T-helper 1 cell treated with Interleukin-12 subunit alpha and Interleukin-12 subunit beta and Interleukin-4 antibody, amounts not matched to agents 30 μg/mL and 1 μg/mL, for 36 hours (primary cell): Measurements from ENCODE around the gene HSD3B7.

Experiments
- H3K27ac Mint-ChIP-seq: one replicate; pipeline ENCODE4 v1.8.0; 2021; ENCODE audit warnings: mild to moderate bottlenecking, mixed read lengths
- H3K27me3 Mint-ChIP-seq: one replicate; pipeline ENCODE4 v1.8.0; 2021; ENCODE audit warnings: low read depth, mixed read lengths
- H3K36me3 Mint-ChIP-seq: one replicate; pipeline ENCODE4 v1.8.0; 2021; ENCODE audit warnings: low read depth, mixed read lengths
- H3K4me1 Mint-ChIP-seq: one replicate; pipeline ENCODE4 v1.8.0; 2021; ENCODE audit warnings: low read depth, mixed read lengths
- H3K4me3 Mint-ChIP-seq: one replicate; pipeline ENCODE4 v1.8.0; 2021; ENCODE audit warnings: mild to moderate bottlenecking, moderate library complexity, mixed read lengths
- H3K9me3 Mint-ChIP-seq: one replicate; pipeline ENCODE4 v1.8.0; 2021; ENCODE audit warnings: mixed read lengths

HSD3B7 gene

DNA sequence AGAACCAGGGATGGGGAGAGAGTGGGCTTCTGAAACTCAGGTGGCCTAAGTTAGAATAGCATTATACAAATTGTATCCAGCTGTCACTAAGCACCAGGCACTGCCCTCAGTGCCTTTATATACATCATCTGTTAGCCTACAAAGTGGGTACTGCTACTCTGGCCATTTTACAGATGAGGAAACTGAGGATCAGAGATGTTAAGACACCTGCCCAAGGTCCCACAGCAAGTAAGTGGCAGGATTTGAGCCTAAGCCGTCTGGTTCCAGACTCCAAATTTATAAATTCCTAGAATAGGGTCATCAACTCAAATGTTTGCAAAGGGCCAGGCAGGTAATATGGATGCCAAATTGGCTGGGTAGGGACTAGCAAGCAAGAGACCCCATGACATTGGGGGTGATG is 33.8 kb upstream of the HSD3B7 start:
- Mint-ChIP-seq H3K36me3 (peaks cover 4% of the 10 kb centered on the region), H3K27me3 (no peaks in the 10 kb centered on the region), H3K9me3 (no peaks in the 10 kb centered on the region), H3K27ac (no peak overlapping the region), H3K4me3 (no peak overlapping the region), H3K4me1 (peaks cover 17% of the 10 kb centered on the region)

DNA sequence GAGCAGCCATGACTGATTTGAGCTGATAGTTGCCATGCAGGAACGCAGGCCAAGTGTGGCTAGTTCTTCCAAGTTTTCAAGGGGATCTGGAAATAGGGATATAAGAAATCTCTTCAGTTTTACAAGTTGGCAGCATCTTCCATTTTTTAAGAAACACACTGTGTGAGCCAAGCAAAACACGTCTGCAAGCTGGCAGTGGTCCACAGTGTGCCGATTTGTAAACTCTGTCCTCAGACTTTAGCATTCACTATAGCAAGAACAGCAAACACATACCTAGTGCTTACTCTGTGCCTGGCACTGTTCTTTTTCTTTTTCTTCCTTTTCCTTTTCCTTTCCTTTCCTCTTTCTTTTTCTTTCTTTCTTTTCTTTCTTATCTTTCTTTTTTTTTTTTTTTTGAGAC is 33.3 kb upstream of the HSD3B7 start:
- Mint-ChIP-seq H3K27me3 (no peaks in the 10 kb centered on the region), H3K4me1 (peaks cover 16% of the 10 kb centered on the region), H3K27ac (no peak overlapping the region), H3K4me3 (peak overlapping the region; percentile 40), H3K36me3 (peaks cover 4% of the 10 kb centered on the region), H3K9me3 (no peaks in the 10 kb centered on the region)

DNA sequence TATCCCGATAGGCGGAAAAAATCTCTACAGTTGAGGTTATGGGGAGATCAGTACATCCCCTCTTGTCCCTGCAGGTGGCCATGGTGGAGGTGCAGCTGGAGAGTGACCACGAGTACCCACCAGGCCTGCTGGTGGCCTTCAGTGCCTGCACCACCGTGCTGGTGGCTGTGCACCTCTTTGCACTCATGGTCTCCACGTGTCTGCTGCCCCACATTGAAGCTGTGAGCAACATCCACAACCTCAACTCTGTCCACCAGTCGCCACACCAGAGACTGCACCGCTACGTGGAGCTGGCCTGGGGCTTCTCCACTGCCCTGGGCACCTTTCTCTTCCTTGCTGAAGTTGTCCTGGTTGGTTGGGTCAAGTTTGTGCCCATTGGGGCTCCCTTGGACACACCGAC is 31.9 kb upstream of the HSD3B7 start:
- no peak overlapping the region for H3K4me3 Mint-ChIP-seq
- H3K27me3 Mint-ChIP-seq, result no peaks in the 10 kb centered on the region
- H3K9me3 Mint-ChIP-seq, result no peaks in the 10 kb centered on the region
- H3K27ac Mint-ChIP-seq, result no peak overlapping the region
- peaks cover 6% of the 10 kb centered on the region for H3K36me3 Mint-ChIP-seq
- peaks cover 20% of the 10 kb centered on the region for H3K4me1 Mint-ChIP-seq

DNA sequence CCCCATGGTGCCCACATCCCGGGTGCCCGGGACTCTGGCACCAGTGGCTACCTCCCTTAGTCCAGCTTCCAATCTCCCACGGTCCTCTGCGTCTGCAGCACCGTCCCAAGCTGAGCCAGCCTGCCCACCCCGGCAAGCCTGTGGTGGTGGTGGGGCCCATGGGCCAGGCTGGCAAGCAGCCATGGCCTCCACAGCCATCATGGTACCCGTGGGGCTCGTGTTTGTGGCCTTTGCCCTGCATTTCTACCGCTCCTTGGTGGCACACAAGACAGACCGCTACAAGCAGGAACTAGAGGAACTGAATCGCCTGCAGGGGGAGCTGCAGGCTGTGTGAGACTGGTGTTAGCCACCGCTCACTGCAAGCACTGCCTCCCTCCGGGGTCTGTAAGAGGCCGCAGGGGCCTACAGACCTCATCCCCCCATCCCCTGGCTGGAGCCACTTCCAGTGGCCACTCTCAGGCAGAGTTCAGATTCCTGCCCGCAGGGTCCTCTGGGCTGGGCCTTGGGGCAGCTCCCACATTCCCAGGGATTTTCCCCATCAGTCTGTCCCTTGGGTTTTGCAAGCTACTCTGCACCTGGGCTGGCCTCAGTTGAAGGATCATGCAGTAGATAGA is 31.4 kb upstream of the HSD3B7 start:
- H3K4me1 Mint-ChIP-seq, result peaks cover 23% of the 10 kb centered on the region
- no peaks in the 10 kb centered on the region for H3K9me3 Mint-ChIP-seq
- H3K36me3 Mint-ChIP-seq, result peaks cover 6% of the 10 kb centered on the region
- H3K27me3 Mint-ChIP-seq, result no peaks in the 10 kb centered on the region
- H3K27ac Mint-ChIP-seq, result no peak overlapping the region
- H3K4me3 Mint-ChIP-seq, result no peak overlapping the region

DNA sequence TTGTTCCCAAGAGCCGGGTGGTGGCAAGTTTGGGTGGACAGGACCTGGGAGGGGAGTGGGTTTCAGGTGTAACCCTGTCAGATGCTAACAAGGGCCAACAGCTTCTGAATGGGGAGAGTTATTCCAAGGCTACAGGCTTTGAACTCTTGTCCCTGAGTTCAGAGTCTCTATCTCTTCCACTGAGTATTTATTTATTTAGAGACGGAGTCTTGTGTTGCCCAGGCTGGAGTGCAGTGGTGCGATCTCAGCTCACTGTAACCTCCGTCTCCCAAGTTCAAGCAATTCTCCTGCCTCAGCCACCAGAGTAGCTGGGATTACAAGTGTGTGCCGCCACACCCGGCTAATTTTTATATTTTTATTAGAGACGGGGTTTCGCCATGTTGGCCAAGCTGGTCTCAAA is 30.0 kb upstream of the HSD3B7 start:
- Mint-ChIP-seq H3K27me3 (no peaks in the 10 kb centered on the region), H3K4me1 (peaks cover 33% of the 10 kb centered on the region), H3K9me3 (no peaks in the 10 kb centered on the region), H3K4me3 (no peak overlapping the region), H3K36me3 (peaks cover 16% of the 10 kb centered on the region), H3K27ac (no peak overlapping the region)

DNA sequence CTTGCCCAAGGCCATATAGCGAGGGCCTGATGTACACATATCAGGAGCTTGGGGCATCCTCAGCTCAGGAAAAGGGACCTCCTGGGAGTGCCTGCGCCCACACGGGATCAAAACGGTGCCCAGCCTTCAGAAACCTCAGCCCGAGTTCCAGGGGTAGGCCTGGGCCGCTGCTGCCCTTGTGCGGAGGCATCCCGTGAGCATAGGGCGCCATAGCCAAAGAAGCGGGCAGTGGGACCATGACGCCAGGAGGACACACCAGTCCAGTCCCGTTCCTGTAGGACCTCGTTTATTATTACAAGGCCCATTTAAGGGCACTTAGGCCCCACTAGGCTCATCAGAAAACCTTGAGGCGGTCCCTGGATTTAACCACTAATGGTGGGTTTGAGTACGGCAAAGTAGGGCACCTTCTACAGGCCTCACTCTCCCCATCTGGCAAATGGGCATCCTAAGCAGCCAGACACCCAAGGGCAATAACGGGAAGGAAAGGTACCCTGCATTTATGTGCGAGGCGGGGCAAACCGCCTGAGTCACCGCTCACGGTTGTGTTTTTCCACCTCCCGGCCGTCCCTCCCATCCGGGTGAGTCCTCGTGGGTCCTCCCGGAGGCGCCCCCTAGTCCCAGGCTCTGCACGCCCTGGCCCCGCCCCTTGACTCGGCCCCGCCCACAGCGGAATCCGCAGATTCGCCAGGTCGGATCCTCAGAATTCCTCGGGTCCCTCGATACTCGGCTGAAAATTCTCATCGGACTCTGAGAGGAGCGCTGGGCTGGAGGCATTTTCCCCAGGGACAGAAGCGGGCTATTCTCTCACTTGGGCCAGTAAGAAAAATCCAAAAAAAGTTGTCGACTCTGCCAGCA is 28.2 kb upstream of the HSD3B7 start:
- H3K36me3 Mint-ChIP-seq, result peaks cover 27% of the 10 kb centered on the region
- peaks cover 32% of the 10 kb centered on the region for H3K4me1 Mint-ChIP-seq
- H3K4me3 Mint-ChIP-seq, result peak overlapping the region; percentile 93
- peak overlapping the region; percentile 98 for H3K27ac Mint-ChIP-seq
- no peaks in the 10 kb centered on the region for H3K9me3 Mint-ChIP-seq
- no peaks in the 10 kb centered on the region for H3K27me3 Mint-ChIP-seq

DNA sequence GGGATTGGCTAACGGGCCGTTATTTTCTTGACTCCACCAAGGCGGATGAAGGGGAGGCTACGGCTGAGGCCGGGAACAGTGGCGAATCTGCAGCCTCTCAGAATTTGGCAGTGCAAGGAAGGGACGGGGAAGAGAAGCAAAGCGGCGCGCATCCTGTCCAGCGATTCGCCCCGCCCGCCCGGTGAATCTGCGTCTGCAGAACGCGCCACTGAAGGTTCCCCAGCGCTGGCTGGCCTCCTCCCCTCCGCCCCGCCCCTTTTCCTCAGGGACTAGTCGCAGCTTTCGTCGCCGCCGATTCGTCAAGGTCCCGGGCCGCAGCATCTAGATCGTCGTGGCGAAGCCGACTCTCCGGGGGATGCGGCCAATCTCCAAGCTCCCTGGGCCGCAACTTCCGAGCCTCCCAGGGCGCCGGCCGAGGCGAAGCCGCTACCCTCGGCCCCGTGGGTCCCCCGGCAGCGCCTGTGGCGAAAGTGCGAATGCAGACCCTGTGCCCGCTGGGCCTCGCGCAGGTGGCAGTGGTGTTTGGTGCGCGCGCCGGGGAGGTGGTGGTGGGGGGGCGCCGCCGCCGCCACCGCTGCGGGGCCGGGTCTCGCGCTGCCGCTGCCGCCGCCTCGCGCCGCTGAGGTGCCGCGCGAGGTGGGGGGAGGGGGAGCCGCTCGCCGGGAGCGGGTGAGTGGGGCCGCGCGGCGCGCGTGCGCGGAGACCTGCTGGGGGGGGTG is 27.4 kb upstream of the HSD3B7 start, which contains the start of gene SETD1A:
Gene SETD1A (plus strand): TSS at position 299 of the 719 bp plus-strand sequence. CDS start 978 bp downstream, outside the sequence.
- peaks cover 32% of the 10 kb centered on the region for H3K4me1 Mint-ChIP-seq
- H3K4me3 Mint-ChIP-seq, result peak within 1 kb of the TSS; percentile 94
- H3K9me3 Mint-ChIP-seq, result no peaks in the 10 kb centered on the region
- peak within 1 kb of the TSS; percentile 98 for H3K27ac Mint-ChIP-seq
- H3K36me3 Mint-ChIP-seq, result peaks cover 30% of the 10 kb centered on the region
- H3K27me3 Mint-ChIP-seq, result no peaks in the 10 kb centered on the region

DNA sequence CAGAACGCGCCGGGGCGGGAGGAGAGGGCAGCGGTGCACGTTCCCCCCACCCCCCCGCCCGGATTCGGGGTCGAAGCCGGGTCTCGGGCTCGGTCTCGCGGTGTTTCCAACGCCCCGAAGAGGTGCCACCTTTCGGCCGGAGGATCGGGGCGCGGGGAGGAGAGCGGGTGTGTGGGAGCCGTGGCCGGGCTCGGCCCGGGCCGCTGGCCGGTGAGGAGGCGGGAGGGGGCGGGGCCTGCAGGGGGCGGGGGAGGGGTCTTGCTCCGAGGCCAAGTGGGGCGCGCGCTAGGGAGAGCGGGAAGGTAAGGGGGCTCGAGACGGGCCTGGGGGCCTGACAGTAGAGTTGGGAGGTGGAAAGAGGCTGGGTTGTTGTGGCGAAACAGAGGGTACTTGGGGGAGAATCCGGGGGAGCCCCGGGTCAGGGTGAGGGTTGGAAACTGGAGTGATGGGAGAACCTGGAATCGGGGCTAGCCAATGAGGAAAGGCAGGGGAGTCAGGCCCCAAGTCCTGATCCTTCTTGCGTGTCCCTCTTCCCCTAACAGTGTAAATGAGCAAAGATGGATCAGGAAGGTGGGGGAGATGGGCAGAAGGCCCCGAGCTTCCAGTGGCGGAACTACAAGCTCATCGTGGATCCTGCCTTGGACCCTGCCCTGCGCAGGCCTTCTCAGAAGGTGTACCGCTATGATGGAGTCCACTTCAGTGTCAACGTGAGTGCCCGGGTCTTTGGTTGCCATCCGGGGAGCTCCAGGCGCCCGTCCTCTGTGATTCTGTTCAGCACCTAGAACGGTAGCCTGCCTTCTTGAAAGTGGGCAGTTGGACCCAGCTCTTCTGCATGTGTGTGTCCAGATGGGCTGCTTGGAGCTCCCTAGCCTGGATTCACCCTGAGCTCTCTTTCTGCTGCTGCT is 26.6 kb upstream of the HSD3B7 start:
- Mint-ChIP-seq H3K36me3 (peaks cover 35% of the 10 kb centered on the region), H3K27me3 (no peaks in the 10 kb centered on the region), H3K27ac (peak overlapping the region; percentile 91), H3K9me3 (no peaks in the 10 kb centered on the region), H3K4me1 (peaks cover 31% of the 10 kb centered on the region), H3K4me3 (peak overlapping the region; percentile 94)

DNA sequence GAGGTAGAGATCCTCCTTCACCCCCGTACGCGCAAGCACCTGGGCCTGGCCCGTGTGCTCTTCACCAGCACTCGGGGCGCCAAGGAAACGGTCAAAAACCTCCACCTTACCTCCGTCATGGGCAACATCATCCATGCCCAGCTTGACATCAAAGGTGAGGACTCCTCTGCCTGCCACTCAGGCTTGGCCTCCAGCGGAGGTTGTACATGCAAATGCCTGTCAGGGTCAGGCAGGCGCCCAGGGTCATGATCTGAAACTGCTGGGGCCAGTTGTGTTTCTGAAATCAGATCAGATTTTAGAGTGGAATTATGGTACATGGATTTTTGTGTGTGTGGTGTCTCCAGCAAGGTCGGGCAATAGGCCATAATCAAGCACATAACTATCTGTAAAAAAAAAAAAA is 23.6 kb upstream of the HSD3B7 start:
- peaks cover 49% of the 10 kb centered on the region for H3K36me3 Mint-ChIP-seq
- no peaks in the 10 kb centered on the region for H3K9me3 Mint-ChIP-seq
- H3K4me1 Mint-ChIP-seq, result peaks cover 24% of the 10 kb centered on the region
- H3K27ac Mint-ChIP-seq, result no peak overlapping the region
- H3K4me3 Mint-ChIP-seq, result no peak overlapping the region
- H3K27me3 Mint-ChIP-seq, result no peaks in the 10 kb centered on the region

DNA sequence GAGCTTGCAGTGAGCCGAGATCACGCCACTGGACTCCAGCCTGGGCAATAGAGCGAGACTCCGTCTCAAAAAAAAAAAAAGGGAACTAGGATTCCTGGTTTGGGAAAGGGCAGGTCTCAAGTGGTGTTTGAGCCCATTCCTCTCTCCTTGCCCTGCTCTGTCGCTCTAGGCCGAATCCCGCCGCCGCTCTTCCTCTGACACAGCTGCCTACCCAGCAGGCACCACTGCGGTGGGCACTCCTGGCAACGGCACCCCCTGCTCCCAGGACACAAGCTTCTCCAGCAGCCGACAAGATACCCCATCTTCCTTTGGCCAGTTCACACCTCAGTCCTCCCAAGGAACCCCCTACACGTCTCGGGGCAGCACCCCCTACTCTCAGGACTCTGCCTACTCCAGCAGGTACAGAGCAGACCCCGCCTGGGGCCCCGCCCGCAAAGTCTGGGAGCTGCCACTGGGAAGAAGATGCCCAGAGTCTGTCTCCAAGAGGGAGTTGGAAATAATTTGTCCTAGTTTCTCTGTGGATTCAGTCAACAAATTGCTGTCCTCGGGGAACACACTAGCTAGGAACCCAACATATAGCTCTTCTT is 21.0 kb upstream of the HSD3B7 start:
- H3K4me3 Mint-ChIP-seq, result no peak overlapping the region
- H3K9me3 Mint-ChIP-seq, result no peaks in the 10 kb centered on the region
- peaks cover 60% of the 10 kb centered on the region for H3K36me3 Mint-ChIP-seq
- no peaks in the 10 kb centered on the region for H3K27me3 Mint-ChIP-seq
- H3K27ac Mint-ChIP-seq, result no peak overlapping the region
- H3K4me1 Mint-ChIP-seq, result peaks cover 15% of the 10 kb centered on the region

DNA sequence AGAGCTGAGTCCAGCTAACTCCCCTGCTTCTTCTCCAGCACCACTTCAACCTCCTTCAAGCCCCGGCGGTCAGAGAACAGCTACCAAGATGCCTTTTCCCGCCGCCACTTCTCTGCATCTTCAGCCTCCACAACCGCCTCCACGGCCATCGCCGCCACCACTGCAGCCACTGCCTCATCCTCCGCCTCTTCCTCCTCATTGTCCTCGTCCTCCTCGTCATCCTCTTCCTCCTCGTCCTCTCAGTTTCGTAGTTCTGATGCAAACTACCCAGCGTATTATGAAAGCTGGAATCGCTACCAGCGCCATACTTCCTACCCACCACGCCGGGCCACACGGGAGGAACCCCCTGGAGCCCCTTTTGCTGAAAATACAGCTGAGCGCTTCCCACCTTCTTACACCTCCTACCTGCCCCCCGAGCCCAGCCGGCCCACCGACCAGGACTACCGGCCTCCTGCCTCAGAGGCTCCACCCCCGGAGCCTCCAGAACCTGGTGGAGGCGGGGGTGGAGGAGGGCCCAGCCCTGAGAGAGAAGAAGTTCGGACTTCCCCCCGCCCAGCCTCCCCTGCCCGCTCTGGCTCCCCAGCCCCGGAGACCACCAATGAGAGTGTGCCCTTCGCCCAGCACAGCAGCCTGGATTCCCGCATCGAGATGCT is 20.3 kb upstream of the HSD3B7 start:
- no peak overlapping the region for H3K4me3 Mint-ChIP-seq
- no peaks in the 10 kb centered on the region for H3K9me3 Mint-ChIP-seq
- H3K27me3 Mint-ChIP-seq, result no peaks in the 10 kb centered on the region
- no peak overlapping the region for H3K27ac Mint-ChIP-seq
- H3K4me1 Mint-ChIP-seq, result peaks cover 8% of the 10 kb centered on the region
- peaks cover 57% of the 10 kb centered on the region for H3K36me3 Mint-ChIP-seq

DNA sequence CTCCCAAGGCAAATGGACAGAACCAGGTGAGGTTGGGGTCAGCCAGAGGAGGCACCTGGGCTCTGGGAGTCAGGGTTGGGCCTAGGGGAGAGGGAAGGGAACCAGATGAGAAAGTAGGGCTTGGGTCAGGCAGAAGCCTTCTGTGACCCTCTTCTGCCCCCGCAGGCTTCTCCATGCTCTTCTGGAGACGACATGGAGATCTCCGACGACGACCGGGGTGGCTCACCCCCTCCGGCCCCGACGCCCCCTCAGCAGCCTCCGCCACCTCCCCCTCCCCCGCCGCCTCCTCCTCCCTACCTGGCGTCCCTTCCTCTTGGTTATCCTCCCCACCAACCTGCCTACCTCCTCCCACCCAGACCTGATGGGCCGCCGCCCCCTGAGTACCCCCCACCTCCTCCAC is 19.6 kb upstream of the HSD3B7 start:
- H3K9me3 Mint-ChIP-seq, result no peaks in the 10 kb centered on the region
- no peak overlapping the region for H3K27ac Mint-ChIP-seq
- H3K27me3 Mint-ChIP-seq, result no peaks in the 10 kb centered on the region
- H3K36me3 Mint-ChIP-seq, result peaks cover 51% of the 10 kb centered on the region
- peaks cover under 1% of the 10 kb centered on the region for H3K4me1 Mint-ChIP-seq
- H3K4me3 Mint-ChIP-seq, result no peak overlapping the region

DNA sequence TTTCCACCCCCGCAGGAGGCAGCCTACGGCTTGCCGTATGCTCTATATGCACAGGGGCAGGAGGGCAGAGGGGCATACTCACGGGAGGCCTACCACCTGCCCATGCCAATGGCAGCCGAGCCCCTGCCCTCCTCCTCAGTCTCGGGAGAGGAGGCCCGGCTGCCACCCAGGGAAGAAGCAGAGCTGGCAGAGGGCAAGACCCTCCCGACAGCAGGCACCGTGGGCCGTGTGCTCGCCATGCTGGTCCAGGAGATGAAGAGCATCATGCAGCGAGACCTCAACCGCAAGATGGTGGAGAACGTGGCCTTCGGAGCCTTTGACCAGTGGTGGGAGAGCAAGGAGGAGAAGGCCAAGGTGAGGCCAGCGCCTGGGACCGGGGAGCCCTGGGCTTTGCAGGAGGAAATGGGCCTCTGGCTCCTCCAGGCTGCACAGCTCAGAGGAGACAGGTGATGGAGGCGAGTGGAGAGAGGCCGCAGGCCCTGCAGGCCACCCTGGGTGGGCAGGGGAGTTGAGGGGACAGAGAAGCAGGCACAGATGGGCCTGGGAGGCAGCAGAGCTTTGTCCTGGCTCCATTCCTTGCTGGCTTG is 18.9 kb upstream of the HSD3B7 start:
- Mint-ChIP-seq H3K4me3 (no peak overlapping the region), H3K27me3 (no peaks in the 10 kb centered on the region), H3K27ac (no peak overlapping the region), H3K9me3 (no peaks in the 10 kb centered on the region), H3K4me1 (no peaks in the 10 kb centered on the region), H3K36me3 (peaks cover 55% of the 10 kb centered on the region)
